ENCODE measurements around the gene GNA15. TPM values are rescaled to one million over a fixed set of nuclear protein-coding genes. Genes with fewer than 3 reads are reported as not detected.

GNA15 gene
- polyA plus RNA-seq, 1 experiment = 0.06 TPM

DNA sequence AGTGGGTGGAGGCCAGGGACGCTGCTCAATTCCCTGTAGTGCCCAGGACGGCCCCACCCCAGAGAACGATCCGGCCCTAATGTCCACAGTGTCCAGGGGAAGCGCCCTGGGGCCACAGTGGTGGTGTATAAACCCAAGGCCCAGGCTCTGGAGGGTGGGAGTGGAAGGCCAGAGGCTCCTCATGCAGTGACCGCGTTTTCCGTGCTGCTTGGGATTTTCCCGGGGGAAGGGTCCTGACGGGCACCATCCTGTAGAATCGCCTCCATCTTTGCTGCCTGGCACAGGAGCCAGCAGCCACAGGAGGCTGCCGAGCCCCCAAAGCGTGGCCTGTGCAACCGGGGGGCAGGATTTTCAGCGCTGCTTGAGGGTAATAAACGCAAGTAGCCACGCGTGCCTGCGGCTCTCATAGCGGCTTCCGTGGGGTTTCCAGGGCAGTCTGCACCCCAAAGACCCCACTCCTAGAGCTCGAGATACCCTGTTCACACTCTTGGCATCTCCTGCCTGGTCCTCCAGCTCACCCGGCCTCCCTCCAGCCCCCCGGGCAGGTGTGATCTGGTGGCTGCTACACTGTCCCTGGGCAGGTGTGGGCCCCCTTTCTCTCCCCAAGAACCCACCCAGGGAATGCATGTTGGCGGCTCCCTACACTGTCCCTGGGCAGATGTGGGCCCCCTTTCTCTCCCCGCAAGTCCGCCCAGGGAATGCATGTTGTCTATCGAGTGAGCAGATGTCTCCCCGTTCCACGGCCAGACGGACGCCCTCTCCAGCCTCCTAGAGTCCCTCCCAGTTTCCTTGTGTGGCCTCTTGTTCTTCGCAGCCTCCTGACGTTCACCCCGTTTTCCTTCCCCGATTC is 52.1 kb downstream of the GNA15 start:
- Histone ChIP-seq H3K36me3 (ENCODE audit: control insufficient read depth, insufficient read depth, low read length) (peaks cover 3% of the 10 kb centered on the region; the same call in 1 of the 2 replicates), H3K4me3 (ENCODE audit: low read depth, low read length) (no peak overlapping the region), H3K27me3 (ENCODE audit: control insufficient read depth, insufficient read depth, low read length) (no peaks in the 10 kb centered on the region)
- TF ChIP-seq CTCF (IDR thresholded peaks at IDR 0.05; ENCODE audit: insufficient read depth, low read depth, low read length) = no peak
- CTCF ChIA-PET = interaction anchor here (0.9 kb wide), 1 partner anchor 22 kb away, joined by 3 read pairs; no protein-coding TSS in a partner anchor
- no peak for DNase-seq (ENCODE audit: low read depth)
- POLR2A ChIA-PET = no interaction called here

DNA sequence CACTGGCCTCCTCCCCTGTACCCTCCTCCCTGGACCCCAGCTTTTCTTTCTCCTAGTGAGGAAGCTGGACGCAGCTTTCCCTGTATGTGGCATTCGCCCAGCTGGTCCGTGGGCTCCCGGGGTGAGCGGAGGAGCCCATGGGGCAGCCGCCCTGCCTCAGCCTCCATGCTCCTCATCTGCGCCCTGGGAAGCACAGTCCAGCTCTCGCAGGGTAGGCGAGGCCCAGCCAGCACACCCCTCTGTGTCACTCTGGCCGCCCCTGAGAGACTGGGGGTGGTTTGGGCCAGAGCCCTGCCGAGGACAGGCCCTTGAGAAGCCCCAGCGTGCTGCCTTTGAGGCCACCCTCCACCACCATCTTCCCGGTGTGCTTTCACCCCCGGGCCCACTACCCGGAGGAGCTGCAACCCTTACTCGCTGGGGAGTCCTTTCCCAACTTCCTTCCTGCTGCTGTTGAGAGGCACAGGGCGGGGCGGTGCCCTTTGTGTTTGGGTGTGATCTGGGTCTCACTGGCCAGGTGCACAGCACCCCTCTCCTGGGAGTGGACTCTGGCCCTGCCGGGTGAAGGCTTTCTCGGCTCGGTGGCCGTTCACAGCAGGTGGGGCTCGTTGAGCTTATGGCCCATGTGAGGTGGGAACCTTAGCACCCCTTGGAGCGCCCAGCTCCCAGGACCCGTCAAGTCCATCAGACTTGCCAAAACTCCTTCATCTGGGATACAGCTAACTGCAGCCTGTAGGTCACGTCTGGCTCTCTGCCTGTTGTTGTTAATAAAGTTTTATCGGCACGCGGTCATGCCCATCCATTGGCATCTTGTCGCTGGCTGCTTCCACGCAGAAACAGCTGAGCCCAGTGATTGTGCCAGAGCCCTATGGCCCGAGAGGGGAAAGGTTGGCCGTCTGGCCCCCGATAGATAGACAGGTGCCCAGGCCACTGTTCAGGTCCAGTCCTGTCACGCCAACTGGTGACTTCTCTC is 53.1 kb downstream of the GNA15 start:
- no peak for TF ChIP-seq CTCF (IDR thresholded peaks at IDR 0.05; ENCODE audit: insufficient read depth, low read depth, low read length)
- no peak for DNase-seq (ENCODE audit: low read depth)
- Histone ChIP-seq H3K36me3 (ENCODE audit: control insufficient read depth, insufficient read depth, low read length) (peaks cover 8% of the 10 kb centered on the region), H3K27me3 (ENCODE audit: control insufficient read depth, insufficient read depth, low read length) (no peaks in the 10 kb centered on the region), H3K4me3 (ENCODE audit: low read depth, low read length) (no peak overlapping the region)
- ChIA-PET CTCF (interaction anchor here (0.7 kb wide), 1 partner anchor 85 kb away, joined by 3 read pairs; no protein-coding TSS in a partner anchor), POLR2A (no interaction called here)

DNA sequence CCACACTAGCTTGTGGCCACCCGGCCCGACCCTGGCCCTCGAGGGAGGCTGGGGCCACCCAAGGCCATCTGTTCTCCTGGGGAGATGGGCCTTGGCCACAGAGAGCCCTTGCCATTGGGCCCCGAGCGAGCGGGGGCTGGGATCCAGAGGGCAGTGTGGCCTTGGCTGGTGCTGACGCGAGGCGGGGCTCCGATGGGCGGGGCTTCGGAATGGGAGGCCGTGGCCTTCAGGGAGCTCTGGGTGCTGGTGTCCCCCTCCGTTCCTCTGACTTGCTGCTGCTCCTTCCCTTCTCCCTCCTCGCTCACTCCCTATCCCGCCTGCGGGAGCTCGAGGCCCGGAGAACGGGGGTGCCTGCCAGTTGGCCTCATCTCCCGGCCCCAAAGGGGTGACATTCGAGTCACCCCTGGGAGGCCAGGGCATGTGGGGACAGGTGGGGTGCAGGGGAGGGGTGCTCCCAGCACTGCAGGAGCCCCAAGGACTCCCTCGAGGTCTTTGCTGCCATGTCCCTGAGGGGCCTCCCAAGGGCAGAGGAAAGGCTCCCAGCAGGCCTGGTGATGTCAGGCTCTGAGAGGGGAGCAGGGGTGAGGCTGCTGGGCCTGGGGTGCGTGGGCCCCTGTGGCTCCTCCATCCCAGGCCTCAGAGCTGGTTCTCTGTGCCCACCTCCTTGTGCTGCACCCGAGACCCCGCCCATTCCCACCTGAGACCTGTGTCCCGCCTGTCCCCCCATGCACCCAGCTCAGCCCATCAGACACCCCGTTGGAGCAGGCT is 54.1 kb downstream of the GNA15 start:
- H3K4me3 ChIP-seq (ENCODE audit: low read depth, low read length) = no peak overlapping the region
- H3K36me3 ChIP-seq (ENCODE audit: control insufficient read depth, insufficient read depth, low read length) = peaks cover 10% of the 10 kb centered on the region
- no peak for TF ChIP-seq CTCF (IDR thresholded peaks at IDR 0.05; ENCODE audit: insufficient read depth, low read depth, low read length)
- no peaks in the 10 kb centered on the region for H3K27me3 ChIP-seq (ENCODE audit: control insufficient read depth, insufficient read depth, low read length)
- no peak for DNase-seq (ENCODE audit: low read depth)
- POLR2A ChIA-PET = no interaction called here
- CTCF ChIA-PET = interaction anchor here (0.7 to 1.4 kb wide), 3 partner anchors 21 to 239 kb away, joined by 3 to 4 read pairs (median 4); no protein-coding TSS in a partner anchor

DNA sequence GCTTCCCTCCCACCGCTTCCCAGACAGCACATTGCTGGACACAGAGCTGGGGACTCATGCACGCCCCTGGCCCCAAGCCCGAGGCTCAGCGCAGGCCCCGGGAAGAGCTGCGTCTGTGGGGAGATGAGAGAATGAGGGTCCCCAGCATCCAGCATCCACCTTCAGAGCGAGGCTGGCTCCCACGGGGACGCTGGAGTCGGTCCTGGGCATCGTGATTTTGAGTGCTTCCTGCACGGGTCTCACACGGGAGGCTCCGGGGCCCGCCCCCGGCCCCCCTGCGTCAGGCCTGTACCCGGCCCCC is 54.6 kb downstream of the GNA15 start:
- CTCF ChIA-PET = interaction anchor here (1.0 to 1.4 kb wide), 2 partner anchors 20 to 240 kb away, joined by 4 read pairs; no protein-coding TSS in a partner anchor
- POLR2A ChIA-PET = no interaction called here
- H3K36me3 ChIP-seq (ENCODE audit: control insufficient read depth, insufficient read depth, low read length) = peaks cover 10% of the 10 kb centered on the region

More for the DNA sequence above, 54.6 kb downstream of the GNA15 start:
- H3K4me3 ChIP-seq (ENCODE audit: low read depth, low read length) = no peak overlapping the region
- H3K27me3 ChIP-seq (ENCODE audit: control insufficient read depth, insufficient read depth, low read length) = no peaks in the 10 kb centered on the region
- no peak for DNase-seq (ENCODE audit: low read depth)
- no peak for TF ChIP-seq CTCF (IDR thresholded peaks at IDR 0.05; ENCODE audit: insufficient read depth, low read depth, low read length)

All from BJ (cell line).